Measurements from ENCODE around the gene ALDH4A1. TPM values are rescaled to one million over a fixed set of nuclear protein-coding genes. Genes with fewer than 3 reads are reported as not detected.

The ALDH4A1 gene
- total RNA-seq, 1 experiment from 2014 or later, result 31.0 TPM

GRCh38 chr1:18936814-18937481, 34.6 kb upstream of the ALDH4A1 start (continued):
- no peak for TF ChIP-seq MAX (CRISPR knock-in tag; IDR thresholded peaks at IDR 0.05)
- no peak for TF ChIP-seq TEAD4 (CRISPR knock-in tag; IDR thresholded peaks at IDR 0.05)
- no peak for TF ChIP-seq CREB1 (CRISPR knock-in tag; IDR thresholded peaks at IDR 0.05)
- no peak for TF ChIP-seq EMX1 (CRISPR knock-in tag; IDR thresholded peaks at IDR 0.05)
- TF ChIP-seq SMAD4 (CRISPR knock-in tag; IDR thresholded peaks at IDR 0.05), result no peak
- TF ChIP-seq HMGA2 (CRISPR knock-in tag; IDR thresholded peaks at IDR 0.05), result no peak
- no peak for TF ChIP-seq ZNF512 (CRISPR knock-in tag; IDR thresholded peaks at IDR 0.05; ENCODE audit: borderline replicate concordance)

DNA sequence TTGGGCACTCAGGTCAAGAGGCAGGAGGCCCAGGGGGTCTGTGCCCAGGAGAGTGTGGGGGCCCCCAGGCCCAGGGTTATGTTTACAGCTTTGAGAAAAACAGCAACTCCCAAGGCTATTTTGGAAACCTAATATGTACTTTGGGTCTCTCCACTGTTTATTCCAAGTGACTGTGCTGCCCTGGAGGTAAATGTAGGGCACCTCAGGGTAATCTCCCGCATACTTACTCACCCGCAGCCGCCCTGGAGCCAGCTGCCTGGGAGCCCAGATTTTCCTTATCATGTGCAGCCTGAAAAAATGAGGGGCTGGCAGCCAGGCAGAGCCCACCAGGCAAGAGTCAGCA, 34.1 kb upstream of the ALDH4A1 start:
- no peaks in the 10 kb centered on the region for H3K9me3 Mint-ChIP-seq
- no peak overlapping the region for H3K27ac Mint-ChIP-seq
- no peaks in the 10 kb centered on the region for H3K27me3 Mint-ChIP-seq (ENCODE audit: low read depth)
- TF ChIP-seq ZBTB43 (CRISPR knock-in tag; IDR thresholded peaks at IDR 0.05) (no peak), ZNF425 (CRISPR knock-in tag; conservative IDR thresholded peaks at IDR 0.05) (no peak), MAX (CRISPR knock-in tag; IDR thresholded peaks at IDR 0.05) (no peak)
- TF ChIP-seq, protein P1, sequence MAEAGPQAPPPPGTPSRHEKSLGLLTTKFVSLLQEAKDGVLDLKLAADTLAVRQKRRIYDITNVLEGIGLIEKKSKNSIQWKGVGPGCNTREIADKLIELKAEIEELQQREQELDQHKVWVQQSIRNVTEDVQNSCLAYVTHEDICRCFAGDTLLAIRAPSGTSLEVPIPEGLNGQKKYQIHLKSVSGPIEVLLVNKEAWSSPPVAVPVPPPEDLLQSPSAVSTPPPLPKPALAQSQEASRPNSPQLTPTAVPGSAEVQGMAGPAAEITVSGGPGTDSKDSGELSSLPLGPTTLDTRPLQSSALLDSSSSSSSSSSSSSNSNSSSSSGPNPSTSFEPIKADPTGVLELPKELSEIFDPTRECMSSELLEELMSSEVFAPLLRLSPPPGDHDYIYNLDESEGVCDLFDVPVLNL (CRISPR knock-in tag; IDR thresholded peaks at IDR 0.05; ENCODE audit: borderline replicate concordance, low read depth), result no peak
- peaks cover 47% of the 10 kb centered on the region for H3K4me1 Mint-ChIP-seq
- ChIA-PET CTCF (interaction anchor here (1.4 to 12.0 kb wide), 3 partner anchors 14 to 61 kb away, joined by 5 to 107 read pairs (median 8); no protein-coding TSS in a partner anchor), POLR2A (no interaction called here)
- no peak overlapping the region for H3K4me3 Mint-ChIP-seq
- DNase-seq (ENCODE audit: low spot score) (no peak), ATAC-seq (no peak)
- H3K36me3 Mint-ChIP-seq, result no peaks in the 10 kb centered on the region

DNA sequence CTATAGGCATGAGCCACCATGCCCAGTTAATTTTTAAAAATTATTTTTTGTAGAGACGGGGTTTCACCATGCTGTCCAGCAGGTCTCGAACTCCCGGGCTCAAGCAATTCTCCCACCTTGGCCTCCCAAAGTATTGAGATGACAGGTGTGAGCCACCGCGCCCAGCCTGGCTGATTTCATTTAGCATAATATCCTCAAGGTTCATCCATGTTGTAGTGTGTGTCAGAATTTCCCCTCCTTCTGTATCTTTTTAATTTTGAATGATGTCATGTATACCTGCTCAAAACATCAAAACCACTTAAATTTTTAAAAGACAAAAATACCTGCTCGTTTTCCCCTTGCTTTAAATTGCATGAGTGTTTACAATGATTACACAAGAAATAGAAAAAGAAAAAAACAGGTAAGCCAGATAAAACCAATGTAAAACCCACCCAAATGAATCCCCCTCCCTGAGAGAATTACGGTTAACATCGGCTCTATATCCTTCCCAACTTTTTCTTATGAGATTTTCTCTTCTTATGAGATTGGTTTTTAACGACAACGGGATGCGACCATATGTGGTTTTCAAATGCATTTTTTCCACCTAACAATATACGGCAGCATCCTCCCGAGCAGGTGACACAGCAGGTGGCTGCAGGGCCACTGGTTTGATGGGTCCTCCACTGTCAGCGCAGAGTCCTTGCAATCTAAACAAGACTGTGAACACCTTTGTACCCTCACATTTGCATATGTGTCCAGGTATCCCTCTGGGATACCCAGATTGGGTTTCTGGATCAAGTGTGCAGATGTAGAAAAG, 32.0 kb upstream of the ALDH4A1 start:
- Mint-ChIP-seq H3K36me3 (no peaks in the 10 kb centered on the region), H3K4me3 (no peak overlapping the region), H3K9me3 (no peaks in the 10 kb centered on the region), H3K27me3 (ENCODE audit: low read depth) (no peaks in the 10 kb centered on the region), H3K27ac (no peak overlapping the region), H3K4me1 (peaks cover 38% of the 10 kb centered on the region)
- DNase-seq (ENCODE audit: low spot score), result no peak
- ChIA-PET CTCF (interaction anchor here (0.8 to 12.0 kb wide), 2 partner anchors 20 to 27 kb away, joined by 7 to 107 read pairs; no protein-coding TSS in a partner anchor), POLR2A (no interaction called here)
- ATAC-seq, result no peak
- TF ChIP-seq AFF4 (CRISPR knock-in tag; IDR thresholded peaks at IDR 0.05; ENCODE audit: borderline replicate concordance) (no peak), SOX15 (CRISPR knock-in tag; IDR thresholded peaks at IDR 0.05) (no peak), RORB (CRISPR knock-in tag; IDR thresholded peaks at IDR 0.05) (no peak), NFATC4 (CRISPR knock-in tag; IDR thresholded peaks at IDR 0.05) (no peak), TEAD4 (CRISPR knock-in tag; IDR thresholded peaks at IDR 0.05) (no peak), ZBTB43 (CRISPR knock-in tag; IDR thresholded peaks at IDR 0.05) (no peak), GABPB1 (CRISPR knock-in tag; IDR thresholded peaks at IDR 0.05) (no peak), PRRX2 (CRISPR knock-in tag; IDR thresholded peaks at IDR 0.05) (no peak)
- TF ChIP-seq, protein P2, sequence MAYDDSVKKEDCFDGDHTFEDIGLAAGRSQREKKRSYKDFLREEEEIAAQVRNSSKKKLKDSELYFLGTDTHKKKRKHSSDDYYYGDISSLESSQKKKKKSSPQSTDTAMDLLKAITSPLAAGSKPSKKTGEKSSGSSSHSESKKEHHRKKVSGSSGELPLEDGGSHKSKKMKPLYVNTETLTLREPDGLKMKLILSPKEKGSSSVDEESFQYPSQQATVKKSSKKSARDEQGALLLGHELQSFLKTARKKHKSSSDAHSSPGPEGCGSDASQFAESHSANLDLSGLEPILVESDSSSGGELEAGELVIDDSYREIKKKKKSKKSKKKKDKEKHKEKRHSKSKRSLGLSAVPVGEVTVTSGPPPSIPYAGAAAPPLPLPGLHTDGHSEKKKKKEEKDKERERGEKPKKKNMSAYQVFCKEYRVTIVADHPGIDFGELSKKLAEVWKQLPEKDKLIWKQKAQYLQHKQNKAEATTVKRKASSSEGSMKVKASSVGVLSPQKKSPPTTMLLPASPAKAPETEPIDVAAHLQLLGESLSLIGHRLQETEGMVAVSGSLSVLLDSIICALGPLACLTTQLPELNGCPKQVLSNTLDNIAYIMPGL (CRISPR knock-in tag; IDR thresholded peaks at IDR 0.05), result no peak
